Subcutaneous adipose tissue (tissue), 4 donors: ENCODE data around the gene KIF1A. TPM values are rescaled to one million over a fixed set of nuclear protein-coding genes. Genes with fewer than 3 reads are reported as not detected.

ENCODE experiments used
- CTCF ChIP-seq: fragments of 450-650 bp; IDR thresholded peaks from one replicate; pipeline ENCODE4 v1.5.1; 2016; ENCODE audit warnings: low read depth, mild to moderate bottlenecking, control low read depth, antibody characterized with exemption, moderate library complexity
- total RNA-seq, 4 donors: library from RNA; depleted of rRNA; stranded (reverse); fragments of >200 nt; gene quantifications; one replicate each; pipeline ENCODE4 v1.1.0, GENCODE V29; 2016

The KIF1A gene
- total RNA-seq, 4 donors from 2014 or later: not detected

GRCh38 chr2:240790370-240791220 is 29.4 kb downstream of the KIF1A start:
- no peak for TF ChIP-seq CTCF

- TF ChIP-seq CTCF: no peak
These were observed 30.3 kb downstream of the KIF1A start for GRCh38 chr2:240789501-240790369.

- TF ChIP-seq CTCF: no peak
These were observed 31.0 kb downstream of the KIF1A start for GRCh38 chr2:240789051-240789453.

- no peak for TF ChIP-seq CTCF
These were observed 31.5 kb downstream of the KIF1A start for GRCh38 chr2:240788482-240788881.

- TF ChIP-seq CTCF: no peak
These were observed 32.2 kb downstream of the KIF1A start for GRCh38 chr2:240787521-240788472.

- no peak for TF ChIP-seq CTCF
These were observed 33.1 kb downstream of the KIF1A start for GRCh38 chr2:240786871-240787311.
